GM12873 (cell line): ENCODE results near the gene CAMKMT.

Source experiments
- TF ChIP-seq, protein P1 (sequence below): IDR thresholded peaks from 2 replicates; pipeline ENCODE4 v1.5.1; 2012; ENCODE audit warnings: low read depth, mild to moderate bottlenecking, moderate library complexity, low read length, control low read depth; ENCODE audit not compliant: insufficient read depth; ENCODE audit errors: missing control alignments

Gene CAMKMT

DNA sequence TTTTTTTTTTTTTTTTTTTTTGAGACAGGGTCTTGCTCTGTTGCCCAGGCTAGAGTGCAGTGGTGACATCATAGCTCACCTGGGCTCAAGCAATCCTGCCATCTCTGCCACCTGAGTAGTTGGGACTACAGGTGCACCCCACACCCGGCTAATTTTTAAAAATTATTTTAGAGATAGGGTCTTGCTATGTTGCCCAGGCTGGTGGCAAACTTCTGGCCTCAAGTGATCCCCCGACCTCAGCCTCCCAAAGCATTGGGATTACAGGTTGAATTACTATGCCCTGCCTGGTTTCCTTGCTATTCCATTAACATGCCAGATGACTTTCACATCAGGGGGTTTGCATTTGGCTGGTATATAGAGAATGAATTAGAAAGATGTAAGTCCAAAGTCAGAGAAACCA lies 253.2 kb downstream of the CAMKMT start:
- TF ChIP-seq, protein P1, sequence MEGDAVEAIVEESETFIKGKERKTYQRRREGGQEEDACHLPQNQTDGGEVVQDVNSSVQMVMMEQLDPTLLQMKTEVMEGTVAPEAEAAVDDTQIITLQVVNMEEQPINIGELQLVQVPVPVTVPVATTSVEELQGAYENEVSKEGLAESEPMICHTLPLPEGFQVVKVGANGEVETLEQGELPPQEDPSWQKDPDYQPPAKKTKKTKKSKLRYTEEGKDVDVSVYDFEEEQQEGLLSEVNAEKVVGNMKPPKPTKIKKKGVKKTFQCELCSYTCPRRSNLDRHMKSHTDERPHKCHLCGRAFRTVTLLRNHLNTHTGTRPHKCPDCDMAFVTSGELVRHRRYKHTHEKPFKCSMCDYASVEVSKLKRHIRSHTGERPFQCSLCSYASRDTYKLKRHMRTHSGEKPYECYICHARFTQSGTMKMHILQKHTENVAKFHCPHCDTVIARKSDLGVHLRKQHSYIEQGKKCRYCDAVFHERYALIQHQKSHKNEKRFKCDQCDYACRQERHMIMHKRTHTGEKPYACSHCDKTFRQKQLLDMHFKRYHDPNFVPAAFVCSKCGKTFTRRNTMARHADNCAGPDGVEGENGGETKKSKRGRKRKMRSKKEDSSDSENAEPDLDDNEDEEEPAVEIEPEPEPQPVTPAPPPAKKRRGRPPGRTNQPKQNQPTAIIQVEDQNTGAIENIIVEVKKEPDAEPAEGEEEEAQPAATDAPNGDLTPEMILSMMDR = no peak

DNA sequence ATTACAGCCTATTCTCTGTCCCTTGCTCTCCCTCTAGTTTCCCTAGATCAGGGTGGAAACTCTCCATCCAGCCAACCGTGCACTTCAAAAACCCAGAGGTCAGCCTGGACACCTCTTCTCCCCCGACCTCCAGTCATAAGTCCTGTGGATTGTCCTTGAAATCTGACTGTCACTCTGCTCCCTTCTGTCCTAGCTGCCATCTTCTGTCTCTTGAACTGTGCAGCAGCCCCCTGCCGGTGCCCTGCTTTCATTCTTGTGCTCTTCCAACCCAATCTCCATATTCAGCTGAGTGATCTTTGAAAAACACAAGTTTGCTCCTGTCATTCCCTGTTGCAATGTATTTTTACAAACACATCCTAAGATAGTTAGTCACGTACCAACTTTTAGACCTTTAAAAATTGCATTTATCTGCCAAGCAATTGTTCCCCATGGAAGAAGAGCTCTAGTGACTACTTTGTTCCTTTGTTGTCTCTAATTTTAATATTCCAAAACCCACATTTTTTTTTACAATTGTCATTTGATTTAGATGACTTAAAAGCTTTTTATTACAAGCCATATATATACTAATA lies 254.3 kb downstream of the CAMKMT start:
- TF ChIP-seq, protein P1 = no peak

DNA sequence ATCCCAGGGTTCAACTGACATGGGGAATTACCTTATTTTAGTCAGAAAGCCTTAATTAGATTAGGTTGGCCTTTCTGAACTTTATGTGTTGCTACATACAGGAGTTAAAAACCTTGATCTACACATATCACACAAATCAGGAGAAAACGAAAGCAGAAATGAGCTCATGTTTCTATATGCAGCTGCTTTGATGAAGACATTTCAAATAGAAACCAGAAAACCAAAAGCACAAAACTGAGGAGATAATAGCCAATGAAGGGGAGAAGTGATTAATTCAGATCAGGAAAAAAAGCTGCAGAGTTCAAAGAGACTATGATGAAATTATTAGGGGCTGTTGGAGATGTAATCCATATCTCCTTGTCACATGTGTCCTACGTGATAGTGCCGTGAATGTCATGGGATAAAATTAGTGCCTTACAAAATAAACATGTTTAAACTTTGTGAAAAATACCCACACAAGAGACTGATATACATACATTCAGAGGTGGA lies 255.0 kb downstream of the CAMKMT start:
- TF ChIP-seq, protein P1 = no peak

DNA sequence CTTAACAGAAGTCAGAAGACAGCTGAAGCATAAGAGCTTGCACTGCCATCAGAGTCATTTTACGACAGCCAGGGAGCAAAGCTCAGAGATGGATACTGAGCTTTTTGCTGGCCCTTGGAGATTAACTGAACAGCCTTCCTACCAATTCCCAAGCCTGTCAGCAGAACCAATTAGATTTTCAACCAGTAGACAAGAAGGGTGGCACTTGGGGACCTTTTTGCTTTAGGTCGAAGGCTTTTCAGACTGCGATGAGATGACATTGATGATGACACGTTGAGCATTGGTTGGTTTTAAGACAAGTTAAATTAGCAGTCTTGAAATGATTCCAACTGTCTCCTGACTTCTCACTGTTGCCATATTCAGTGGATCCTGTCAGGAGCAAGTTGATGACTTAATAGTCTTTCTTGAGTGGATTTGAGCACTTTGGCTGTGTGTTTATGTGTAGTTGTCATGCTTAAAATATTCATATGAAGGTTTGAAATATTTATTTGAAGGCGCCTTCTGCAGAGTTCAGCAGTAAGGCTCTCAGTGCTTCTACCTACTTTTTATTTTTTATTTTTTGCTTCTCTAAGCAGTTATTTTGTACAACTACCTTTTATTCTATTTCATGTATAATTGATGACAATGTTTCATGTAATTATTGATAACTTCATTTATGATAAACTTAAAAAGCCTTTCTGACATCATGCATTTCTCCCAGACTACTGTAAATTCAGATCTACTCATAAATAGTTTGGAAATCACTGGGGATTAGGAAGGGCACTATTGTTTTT lies 256.7 kb downstream of the CAMKMT start:
- TF ChIP-seq, protein P1 = no peak

GRCh38 chr2:44620189-44620990 lies 258.6 kb downstream of the CAMKMT start:
- TF ChIP-seq, protein P1 = no peak

GRCh38 chr2:44623622-44624351 lies 262.0 kb downstream of the CAMKMT start:
- TF ChIP-seq, protein P1 = no peak
